K562 (cell line): Measurements from ENCODE around the gene MBP. TPM values are rescaled to one million over a fixed set of nuclear protein-coding genes. Genes with fewer than 3 reads are reported as not detected.

Source experiments
- CBX2 ChIP-seq: fragments of 200-600 bp; sonication (generic); IDR thresholded peaks from one replicate; pipeline ENCODE4 v1.6.1; 2012; ENCODE audit warnings: mild to moderate bottlenecking, low read length, inconsistent platforms; ENCODE audit not compliant: insufficient read depth, poor library complexity, severe bottlenecking
- CEBPB ChIP-seq: fragments of 450-650 bp; IDR thresholded peaks from 2 replicates; pipeline ENCODE4 v1.6.1; 2016; ENCODE audit warnings: missing genetic modification characterization, missing compliant biosample characterization
- CEBPG ChIP-seq, 3 experiments: fragments of 200-800 bp in 1 of 3; sonication (Bioruptor generic) in 1 of 3; sonication (generic) in 1 of 3; formaldehyde crosslinking in 1 of 3; IDR thresholded peaks in 2 of 3; conservative IDR thresholded peaks in 1 of 3; 2 replicates each; pipeline versions ENCODE4 v1.6.1 to v1.8.0; 2016 to 2022; ENCODE audit warnings: missing compliant biosample characterization in 2 of 3, missing genetic modification characterization in 2 of 3, mild to moderate bottlenecking in 1 of 3, missing genetic modification reagents in 1 of 3
- CHCHD3 ChIP-seq: fragments of 250-450 bp; sonication (Bioruptor Pico); IDR thresholded peaks from 2 replicates; pipeline ENCODE4 v2.1.2; 2022; ENCODE audit warnings: mild to moderate bottlenecking
- CHD1 ChIP-seq: fragments of 200-600 bp; sonication (generic); IDR thresholded peaks from one replicate; pipeline ENCODE4 v1.6.1; 2012; ENCODE audit warnings: mild to moderate bottlenecking, moderate library complexity, low read length, inconsistent platforms
- FIP1L1 ChIP-seq: fragments of 200-400 bp; formaldehyde crosslinking; IDR thresholded peaks from 2 replicates; pipeline ENCODE4 v1.6.1; 2018; ENCODE audit warnings: mild to moderate bottlenecking, low read depth, low read length; ENCODE audit not compliant: poor library complexity, severe bottlenecking
- FOSL1 ChIP-seq: fragments of 200-800 bp; sonication (Bioruptor generic); conservative IDR thresholded peaks from 2 replicates; pipeline ENCODE4 v1.6.1; 2016; ENCODE audit warnings: missing genetic modification characterization, missing compliant biosample characterization
- MAFK ChIP-seq: IDR thresholded peaks from 2 replicates; pipeline ENCODE4 v1.6.1; 2011; ENCODE audit warnings: low read length, improper control_type of control experiment
- MED1 ChIP-seq: sonication (generic); formaldehyde crosslinking; IDR thresholded peaks from 2 replicates; pipeline ENCODE4 v1.8.1; 2023; ENCODE audit warnings: missing genetic modification reagents, borderline replicate concordance
- NELFE ChIP-seq: IDR thresholded peaks from 2 replicates; pipeline ENCODE4 v1.6.1; 2011; ENCODE audit warnings: mild to moderate bottlenecking; ENCODE audit not compliant: insufficient read depth, insufficient read length
- NFE2L1 ChIP-seq: fragments of 450-650 bp; IDR thresholded peaks from 2 replicates; pipeline ENCODE4 v1.6.1; 2016; ENCODE audit warnings: missing genetic modification characterization, low read depth, mild to moderate bottlenecking, missing compliant biosample characterization, moderate library complexity, borderline replicate concordance
- POLR2AphosphoS2 ChIP-seq: IDR thresholded peaks from 2 replicates; pipeline ENCODE4 v1.6.1; 2012; ENCODE audit warnings: low read length, improper control_type of control experiment
- POLR2G ChIP-seq: fragments of 200-400 bp; formaldehyde crosslinking; IDR thresholded peaks from 2 replicates; pipeline ENCODE4 v1.6.1; 2017; ENCODE audit warnings: low read depth, mild to moderate bottlenecking, antibody characterized with exemption, low read length, moderate library complexity
- POLR3G ChIP-seq: IDR thresholded peaks from 2 replicates; pipeline ENCODE4 v1.6.1; 2011; ENCODE audit not compliant: insufficient read length, insufficient replicate concordance; ENCODE audit errors: extremely low read depth
- TBP ChIP-seq: optimal IDR thresholded peaks from 2 replicates; pipeline ENCODE3; 2011; ENCODE audit warnings: low read depth, low read length, improper control_type of control experiment
- U2AF1 ChIP-seq: fragments of 200-400 bp; formaldehyde crosslinking; optimal IDR thresholded peaks from 2 replicates; pipeline ENCODE3; 2017; ENCODE audit warnings: mild to moderate bottlenecking, low read depth, low read length, moderate library complexity
- XRCC5 ChIP-seq: fragments of 200-400 bp; formaldehyde crosslinking; IDR thresholded peaks from 2 replicates; pipeline ENCODE4 v1.6.1; 2017; ENCODE audit warnings: low read depth, mild to moderate bottlenecking, low read length
- ZBTB7A ChIP-seq: IDR thresholded peaks from 2 replicates; pipeline ENCODE4 v1.6.1; 2011; ENCODE audit warnings: low read depth, mild to moderate bottlenecking, low read length, moderate library complexity, borderline replicate concordance; ENCODE audit not compliant: control insufficient read depth
- ZNF174 ChIP-seq: fragments of 250-450 bp; sonication (Bioruptor Pico); IDR thresholded peaks from 2 replicates; pipeline ENCODE4 v1.4.0; 2020; ENCODE audit warnings: mild to moderate bottlenecking
- ZNF589 ChIP-seq: fragments of 200-800 bp; sonication (Bioruptor generic); IDR thresholded peaks from 2 replicates; pipeline ENCODE4 v1.6.1; 2016; ENCODE audit warnings: low read depth, missing genetic modification characterization, missing compliant biosample characterization
- polyA plus RNA-seq, 8 experiments: library from polyadenylated mRNA; depleted of rRNA in 4 of 8; stranded (reverse) in 5 of 8; unstranded in 3 of 8; fragments of >200 nt; fragmentation: Nextera tagmentation in 2 of 8; fragmentation: Illumina TruSeq in 1 of 8; extraction: Ambion mirVana in 2 of 8; extraction: Trizol in 1 of 8; gene quantifications; 2 replicates each; pipeline versions ENCODE4 v1.2.1 to v1.2.3, GENCODE V29; 2011 to 2014; ENCODE audit warnings: inconsistent platforms in 1 of 8, missing spikeins in 1 of 8
- total RNA-seq, 7 experiments: library from RNA; depleted of rRNA in 6 of 7; stranded (reverse); fragments of >200 nt in 6 of 7; fragmentation: Illumina TruSeq in 2 of 7; extraction: Trizol in 2 of 7; gene quantifications; 2 replicates each; pipeline versions ENCODE4 v1.2.1 to v1.2.3, GENCODE V29; 2011 to 2021; ENCODE audit warnings: low replicate concordance in 1 of 7
- TF ChIP-seq, protein P1 (sequence below): fragments of 250-450 bp; sonication (Bioruptor Pico); IDR thresholded peaks from 2 replicates; pipeline ENCODE4 v1.4.0; 2020; ENCODE audit warnings: mild to moderate bottlenecking
- TF ChIP-seq, protein P2 (sequence below): fragments of 250-450 bp; sonication (Bioruptor Pico); IDR thresholded peaks from 2 replicates; pipeline ENCODE4 v1.5.0; 2021
- TF ChIP-seq, protein P3 (sequence below): fragments of 250-450 bp; sonication (Bioruptor Pico); IDR thresholded peaks from 2 replicates; pipeline ENCODE4 v1.9.0; 2021; ENCODE audit warnings: mild to moderate bottlenecking
- TF ChIP-seq, protein P4 (sequence below): fragments of 250-450 bp; sonication (Bioruptor Pico); IDR thresholded peaks from 2 replicates; pipeline ENCODE4 v1.8.0; 2022; ENCODE audit warnings: moderate library complexity, mild to moderate bottlenecking, inconsistent platforms

MBP gene
- total and polyA plus RNA-seq, 9 of the 15 experiments (the other 6 are each of a cell fraction or from before 2014, with no cell fraction given): 0.09 TPM; not detected in 8

DNA sequence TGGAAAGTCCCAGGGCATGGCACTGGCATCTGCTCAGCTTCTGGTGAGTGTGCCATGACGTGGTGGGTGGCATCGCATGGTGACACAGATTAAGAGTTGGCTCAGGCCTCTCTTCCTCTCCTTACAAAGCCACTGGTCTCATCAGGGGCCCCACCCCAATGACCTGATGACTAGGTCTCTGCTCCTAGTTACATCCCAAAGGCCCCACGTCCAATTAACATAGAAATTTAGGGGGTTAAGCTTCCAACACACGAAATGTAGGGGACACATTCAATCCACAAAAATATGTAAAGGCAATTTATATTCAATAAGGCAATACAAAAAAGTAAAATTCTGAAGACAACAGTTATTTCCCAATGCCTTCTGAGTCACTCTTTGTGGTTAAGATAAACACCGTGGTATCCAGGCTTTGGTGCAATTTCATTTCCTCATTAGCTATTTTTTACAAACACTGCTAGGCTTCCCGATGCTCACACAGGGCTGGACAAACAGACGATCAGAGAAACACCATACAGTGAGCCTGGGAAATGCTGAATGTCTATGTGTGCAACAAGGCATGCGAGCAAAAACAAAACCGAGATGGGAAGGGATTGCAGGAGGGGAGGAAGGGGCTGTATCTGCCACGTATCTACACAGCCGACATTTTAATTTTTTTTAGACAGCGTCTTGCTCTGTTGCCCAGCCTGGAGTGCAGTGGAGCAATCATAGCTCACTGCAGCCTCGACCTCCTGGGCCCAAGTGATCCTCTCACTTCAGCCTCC lies 67.2 kb downstream of the MBP start (continued):
- peak; percentile 96 for TF ChIP-seq FOSL1 (tag)
- no peak for TF ChIP-seq TBP
- no peak for TF ChIP-seq CEBPG (CRISPR knock-in tag; IDR thresholded peaks at IDR 0.05)
- TF ChIP-seq CEBPG (tag; conservative IDR thresholded peaks at IDR 0.05 in 1 of 2, IDR thresholded peaks at IDR 0.05 in 1 of 2): peak; percentile 54 to 55
- no peak for TF ChIP-seq ZBTB7A
- no peak for TF ChIP-seq MED1 (CRISPR knock-in tag)
- no peak for TF ChIP-seq MAFK
- TF ChIP-seq, protein P1, sequence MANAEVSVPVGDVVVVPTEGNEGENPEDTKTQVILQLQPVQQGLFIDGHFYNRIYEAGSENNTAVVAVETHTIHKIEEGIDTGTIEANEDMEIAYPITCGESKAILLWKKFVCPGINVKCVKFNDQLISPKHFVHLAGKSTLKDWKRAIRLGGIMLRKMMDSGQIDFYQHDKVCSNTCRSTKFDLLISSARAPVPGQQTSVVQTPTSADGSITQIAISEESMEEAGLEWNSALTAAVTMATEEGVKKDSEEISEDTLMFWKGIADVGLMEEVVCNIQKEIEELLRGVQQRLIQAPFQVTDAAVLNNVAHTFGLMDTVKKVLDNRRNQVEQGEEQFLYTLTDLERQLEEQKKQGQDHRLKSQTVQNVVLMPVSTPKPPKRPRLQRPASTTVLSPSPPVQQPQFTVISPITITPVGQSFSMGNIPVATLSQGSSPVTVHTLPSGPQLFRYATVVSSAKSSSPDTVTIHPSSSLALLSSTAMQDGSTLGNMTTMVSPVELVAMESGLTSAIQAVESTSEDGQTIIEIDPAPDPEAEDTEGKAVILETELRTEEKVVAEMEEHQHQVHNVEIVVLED (CRISPR knock-in tag): no peak
- TF ChIP-seq, protein P2, sequence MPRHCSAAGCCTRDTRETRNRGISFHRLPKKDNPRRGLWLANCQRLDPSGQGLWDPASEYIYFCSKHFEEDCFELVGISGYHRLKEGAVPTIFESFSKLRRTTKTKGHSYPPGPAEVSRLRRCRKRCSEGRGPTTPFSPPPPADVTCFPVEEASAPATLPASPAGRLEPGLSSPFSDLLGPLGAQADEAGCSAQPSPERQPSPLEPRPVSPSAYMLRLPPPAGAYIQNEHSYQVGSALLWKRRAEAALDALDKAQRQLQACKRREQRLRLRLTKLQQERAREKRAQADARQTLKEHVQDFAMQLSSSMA (CRISPR knock-in tag): no peak
- TF ChIP-seq XRCC5: no peak
- TF ChIP-seq ZNF174: no peak
- TF ChIP-seq NFE2L1 (tag): no peak
- no peak for TF ChIP-seq POLR2AphosphoS2
- TF ChIP-seq FIP1L1: no peak
- TF ChIP-seq CEBPB (tag): peak; percentile 82
- no peak for TF ChIP-seq ZNF589
- TF ChIP-seq NELFE: no peak
- TF ChIP-seq CHD1: no peak
- TF ChIP-seq POLR3G: no peak
- no peak for TF ChIP-seq CBX2
- TF ChIP-seq, protein P3, sequence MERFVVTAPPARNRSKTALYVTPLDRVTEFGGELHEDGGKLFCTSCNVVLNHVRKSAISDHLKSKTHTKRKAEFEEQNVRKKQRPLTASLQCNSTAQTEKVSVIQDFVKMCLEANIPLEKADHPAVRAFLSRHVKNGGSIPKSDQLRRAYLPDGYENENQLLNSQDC (CRISPR knock-in tag): no peak
- TF ChIP-seq U2AF1: no peak
- no peak for TF ChIP-seq CHCHD3 (CRISPR knock-in tag)
- no peak for TF ChIP-seq POLR2G
- TF ChIP-seq, protein P4, sequence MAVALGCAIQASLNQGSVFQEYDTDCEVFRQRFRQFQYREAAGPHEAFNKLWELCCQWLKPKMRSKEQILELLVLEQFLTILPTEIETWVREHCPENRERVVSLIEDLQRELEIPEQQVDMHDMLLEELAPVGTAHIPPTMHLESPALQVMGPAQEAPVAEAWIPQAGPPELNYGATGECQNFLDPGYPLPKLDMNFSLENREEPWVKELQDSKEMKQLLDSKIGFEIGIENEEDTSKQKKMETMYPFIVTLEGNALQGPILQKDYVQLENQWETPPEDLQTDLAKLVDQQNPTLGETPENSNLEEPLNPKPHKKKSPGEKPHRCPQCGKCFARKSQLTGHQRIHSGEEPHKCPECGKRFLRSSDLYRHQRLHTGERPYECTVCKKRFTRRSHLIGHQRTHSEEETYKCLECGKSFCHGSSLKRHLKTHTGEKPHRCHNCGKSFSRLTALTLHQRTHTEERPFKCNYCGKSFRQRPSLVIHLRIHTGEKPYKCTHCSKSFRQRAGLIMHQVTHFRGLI (CRISPR knock-in tag): no peak
